Measurements from ENCODE around the gene SPSB1. TPM values are rescaled to one million over a fixed set of nuclear protein-coding genes. Genes with fewer than 3 reads are reported as not detected.

SPSB1 gene
- total RNA-seq, 1 experiment from 2014 or later, result 18.2 TPM

DNA sequence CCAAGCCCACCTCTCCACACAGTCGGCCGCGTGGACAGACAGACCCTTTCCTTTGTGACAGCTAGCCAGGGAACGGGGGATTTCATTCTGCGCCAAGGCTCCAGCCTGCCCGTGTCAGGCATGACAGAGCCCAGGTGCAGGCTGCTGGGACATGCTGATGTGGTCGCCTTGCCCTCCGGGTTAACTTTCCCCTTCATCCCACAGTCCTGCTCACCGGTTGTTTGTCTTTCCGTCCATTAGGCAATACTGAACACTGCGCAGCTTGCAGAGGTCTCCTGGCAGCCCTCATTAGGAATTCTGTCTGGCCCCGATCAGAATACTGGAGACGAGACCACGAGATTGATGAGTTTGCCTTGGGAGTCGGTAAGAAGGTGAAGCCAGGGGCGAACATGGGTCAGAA, 62.8 kb downstream of the SPSB1 start:
- no peak overlapping the region for H3K27ac Mint-ChIP-seq (ENCODE audit: unreplicated experiment)
- intact Hi-C loops (cut with micrococcal nuclease; ENCODE audit: unreplicated experiment), result no loop called here
- H3K36me3 Mint-ChIP-seq (ENCODE audit: insufficient read depth, unreplicated experiment), result peaks cover 5% of the 10 kb centered on the region
- ChIA-PET POLR2A (no interaction called here), CTCF (no interaction called here)
- TF ChIP-seq, protein P1, sequence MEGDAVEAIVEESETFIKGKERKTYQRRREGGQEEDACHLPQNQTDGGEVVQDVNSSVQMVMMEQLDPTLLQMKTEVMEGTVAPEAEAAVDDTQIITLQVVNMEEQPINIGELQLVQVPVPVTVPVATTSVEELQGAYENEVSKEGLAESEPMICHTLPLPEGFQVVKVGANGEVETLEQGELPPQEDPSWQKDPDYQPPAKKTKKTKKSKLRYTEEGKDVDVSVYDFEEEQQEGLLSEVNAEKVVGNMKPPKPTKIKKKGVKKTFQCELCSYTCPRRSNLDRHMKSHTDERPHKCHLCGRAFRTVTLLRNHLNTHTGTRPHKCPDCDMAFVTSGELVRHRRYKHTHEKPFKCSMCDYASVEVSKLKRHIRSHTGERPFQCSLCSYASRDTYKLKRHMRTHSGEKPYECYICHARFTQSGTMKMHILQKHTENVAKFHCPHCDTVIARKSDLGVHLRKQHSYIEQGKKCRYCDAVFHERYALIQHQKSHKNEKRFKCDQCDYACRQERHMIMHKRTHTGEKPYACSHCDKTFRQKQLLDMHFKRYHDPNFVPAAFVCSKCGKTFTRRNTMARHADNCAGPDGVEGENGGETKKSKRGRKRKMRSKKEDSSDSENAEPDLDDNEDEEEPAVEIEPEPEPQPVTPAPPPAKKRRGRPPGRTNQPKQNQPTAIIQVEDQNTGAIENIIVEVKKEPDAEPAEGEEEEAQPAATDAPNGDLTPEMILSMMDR (IDR thresholded peaks at IDR 0.05; ENCODE audit: insufficient read depth in 1 of 2, low read depth in 1 of 2, low read length in 1 of 2, severe bottlenecking in 1 of 2, unreplicated experiment in 1 of 2), result no peak
- no TSS peak for BruUV-seq (replicated peaks)
- no peak overlapping the region for H3K4me3 ChIP-seq (ENCODE audit: low read depth, low read length)
- H3K36me3 ChIP-seq (ENCODE audit: control insufficient read depth, insufficient read depth, low read length), result no peaks in the 10 kb centered on the region; the same call in none of the 2 replicates
- no peak for DNase-seq
- no peaks in the 10 kb centered on the region for H3K27me3 Mint-ChIP-seq (ENCODE audit: insufficient read depth, unreplicated experiment)
- H3K9me3 Mint-ChIP-seq (ENCODE audit: unreplicated experiment), result peaks cover 11% of the 10 kb centered on the region
- H3K9me3 ChIP-seq, result no peaks in the 10 kb centered on the region
- no peaks in the 10 kb centered on the region for H3K4me1 Mint-ChIP-seq (ENCODE audit: low read depth, unreplicated experiment)
- H3K4me1 ChIP-seq, result no peaks in the 10 kb centered on the region
- H3K4me3 Mint-ChIP-seq (ENCODE audit: unreplicated experiment), result no peak overlapping the region
- H3K27me3 ChIP-seq (replicated peaks; ENCODE audit: control insufficient read depth, insufficient read depth, low read length), result no peaks in the 10 kb centered on the region

DNA sequence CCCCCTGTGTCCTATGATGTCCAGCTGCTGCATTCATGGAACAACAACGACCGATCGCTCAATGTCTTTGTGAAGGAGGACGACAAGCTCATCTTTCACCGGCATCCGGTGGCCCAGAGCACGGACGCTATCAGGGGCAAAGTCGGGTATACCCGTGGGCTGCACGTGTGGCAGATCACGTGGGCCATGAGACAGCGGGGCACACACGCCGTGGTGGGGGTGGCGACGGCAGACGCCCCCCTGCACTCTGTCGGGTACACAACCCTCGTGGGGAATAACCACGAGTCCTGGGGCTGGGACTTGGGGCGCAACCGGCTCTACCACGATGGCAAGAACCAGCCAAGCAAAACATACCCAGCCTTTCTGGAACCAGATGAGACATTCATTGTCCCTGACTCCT, 63.3 kb downstream of the SPSB1 start:
- intact Hi-C loops (cut with micrococcal nuclease; ENCODE audit: unreplicated experiment), result no loop called here
- Mint-ChIP-seq H3K9me3 (ENCODE audit: unreplicated experiment) (peaks cover 11% of the 10 kb centered on the region), H3K27ac (ENCODE audit: unreplicated experiment) (no peak overlapping the region), H3K27me3 (ENCODE audit: insufficient read depth, unreplicated experiment) (no peaks in the 10 kb centered on the region), H3K4me3 (ENCODE audit: unreplicated experiment) (no peak overlapping the region), H3K4me1 (ENCODE audit: low read depth, unreplicated experiment) (no peaks in the 10 kb centered on the region), H3K36me3 (ENCODE audit: insufficient read depth, unreplicated experiment) (peaks cover 5% of the 10 kb centered on the region)
- POLR2A ChIA-PET, result no interaction called here
- H3K27me3 ChIP-seq (replicated peaks; ENCODE audit: control insufficient read depth, insufficient read depth, low read length), result no peaks in the 10 kb centered on the region
- BruUV-seq (replicated peaks), result no TSS peak
- TF ChIP-seq, protein P1 (IDR thresholded peaks at IDR 0.05; ENCODE audit: insufficient read depth in 1 of 2, low read depth in 1 of 2, low read length in 1 of 2, severe bottlenecking in 1 of 2, unreplicated experiment in 1 of 2), result no peak
- CTCF ChIA-PET, result no interaction called here
- no peak overlapping the region for H3K4me3 ChIP-seq (ENCODE audit: low read depth, low read length)
- no peaks in the 10 kb centered on the region for H3K4me1 ChIP-seq
- no peak for DNase-seq
- no peaks in the 10 kb centered on the region; the same call in none of the 2 replicates for H3K36me3 ChIP-seq (ENCODE audit: control insufficient read depth, insufficient read depth, low read length)
- no peaks in the 10 kb centered on the region for H3K9me3 ChIP-seq

DNA sequence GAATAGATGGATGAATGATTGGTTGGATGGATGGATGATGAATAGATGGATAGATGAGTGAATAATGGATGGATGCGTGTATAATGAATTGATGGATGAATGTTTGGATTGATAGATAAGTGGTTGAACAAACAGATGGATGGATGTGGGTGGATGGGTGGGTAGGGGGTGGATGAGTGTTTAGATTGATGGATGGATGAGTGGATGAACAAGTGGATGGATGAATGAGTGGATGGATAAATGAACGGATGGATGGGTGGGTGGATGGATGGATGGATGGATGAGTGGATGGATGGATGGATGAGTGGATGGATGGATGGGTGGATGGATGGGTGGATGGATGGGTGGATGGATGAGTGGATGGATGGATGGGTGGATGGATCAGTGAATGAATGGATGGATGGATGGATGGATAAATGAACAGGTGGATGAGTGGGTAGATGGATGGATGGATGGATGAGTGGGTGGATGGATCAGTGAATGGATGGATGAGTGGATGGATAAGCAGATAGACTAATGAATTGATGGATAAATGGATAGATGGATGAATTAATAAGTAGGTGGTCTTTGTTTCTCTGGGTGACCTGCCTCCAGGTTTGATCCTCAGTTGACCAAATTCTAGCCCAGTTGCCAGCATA, 64.3 kb downstream of the SPSB1 start:
- BruUV-seq (replicated peaks), result no TSS peak
- Mint-ChIP-seq H3K4me3 (ENCODE audit: unreplicated experiment) (no peak overlapping the region), H3K27me3 (ENCODE audit: insufficient read depth, unreplicated experiment) (no peaks in the 10 kb centered on the region), H3K4me1 (ENCODE audit: low read depth, unreplicated experiment) (no peaks in the 10 kb centered on the region), H3K9me3 (ENCODE audit: unreplicated experiment) (peaks cover 11% of the 10 kb centered on the region), H3K27ac (ENCODE audit: unreplicated experiment) (no peak overlapping the region), H3K36me3 (ENCODE audit: insufficient read depth, unreplicated experiment) (peaks cover 5% of the 10 kb centered on the region)
- H3K4me3 ChIP-seq (ENCODE audit: low read depth, low read length), result no peak overlapping the region
- TF ChIP-seq, protein P1 (IDR thresholded peaks at IDR 0.05; ENCODE audit: insufficient read depth in 1 of 2, low read depth in 1 of 2, low read length in 1 of 2, severe bottlenecking in 1 of 2, unreplicated experiment in 1 of 2), result no peak
- no peaks in the 10 kb centered on the region; the same call in none of the 2 replicates for H3K36me3 ChIP-seq (ENCODE audit: control insufficient read depth, insufficient read depth, low read length)
- H3K27me3 ChIP-seq (replicated peaks; ENCODE audit: control insufficient read depth, insufficient read depth, low read length), result no peaks in the 10 kb centered on the region
- H3K4me1 ChIP-seq, result no peaks in the 10 kb centered on the region
- H3K9me3 ChIP-seq, result no peaks in the 10 kb centered on the region
- POLR2A ChIA-PET, result no interaction called here
- CTCF ChIA-PET, result no interaction called here
- no peak for DNase-seq
- intact Hi-C loops (cut with micrococcal nuclease; ENCODE audit: unreplicated experiment), result no loop called here

All from Caco-2 (cell line).